ENCODE data around the gene UPK3A.

- TF ChIP-seq CTCF (IDR thresholded peaks at IDR 0.05; ENCODE audit: control extremely low read depth in 1 of 3, insufficient read depth in 1 of 3, low read depth in 1 of 3, low read length in 3 of 3) (no peak), RAD21 (IDR thresholded peaks at IDR 0.05 in 1 of 2, conservative IDR thresholded peaks at IDR 0.05 in 1 of 2; ENCODE audit: low read depth in 2 of 2, low read length in 2 of 2) (no peak), PHF8 (conservative IDR thresholded peaks at IDR 0.05; ENCODE audit: low read depth, low read length) (no peak), POLR2A (IDR thresholded peaks at IDR 0.05; ENCODE audit: control extremely low read depth in 1 of 2, low read depth in 2 of 2, low read length in 2 of 2) (no peak), SIN3A (conservative IDR thresholded peaks at IDR 0.05 in 1 of 2, IDR thresholded peaks at IDR 0.05 in 1 of 2; ENCODE audit: low read depth in 1 of 2, low read length in 2 of 2) (no peak), EZH2 (IDR thresholded peaks at IDR 0.05; ENCODE audit: low read depth, low read length, severe bottlenecking) (no peak), CREB1 (IDR thresholded peaks at IDR 0.05) (no peak), SUZ12 (IDR thresholded peaks at IDR 0.05; ENCODE audit: low read length) (no peak), CEBPB (IDR thresholded peaks at IDR 0.05; ENCODE audit: low read depth, low read length) (no peak), POLR2AphosphoS5 (IDR thresholded peaks at IDR 0.05; ENCODE audit: low read depth, low read length) (no peak), ZNF274 (IDR thresholded peaks at IDR 0.05; ENCODE audit: borderline replicate concordance, extremely low read depth, low read length) (no peak), BCL11A (IDR thresholded peaks at IDR 0.05; ENCODE audit: low read depth in 2 of 2, low read length in 2 of 2) (no peak)
Measured at GRCh38 chr22:45290410-45290936, 5.7 kb downstream of the UPK3A start.
